A673 (cell line): ENCODE results near the gene SLAIN2.

Experiments
- CTCF ChIP-seq: fragments of 300-800, 200-600 bp; sonication (generic); conservative IDR thresholded peaks from 2 replicates; pipeline ENCODE4 v1.5.1; 2017; ENCODE audit warnings: low read depth, mild to moderate bottlenecking, antibody characterized with exemption, low read length, moderate library complexity, mixed read lengths
- EZH2 ChIP-seq: fragments of 200-600 bp; sonication (generic); IDR thresholded peaks from 2 replicates; pipeline ENCODE4 v1.6.1; 2017; ENCODE audit warnings: borderline replicate concordance, low read depth, mild to moderate bottlenecking, mixed read lengths, antibody characterized with exemption, low read length; ENCODE audit not compliant: poor library complexity, severe bottlenecking

- TF ChIP-seq CTCF (no peak), EZH2 (no peak)
Measured at GRCh38 chr4:48369771-48370170, 28.4 kb downstream of the SLAIN2 start.
